ENCODE results near the gene VWF.

DNA sequence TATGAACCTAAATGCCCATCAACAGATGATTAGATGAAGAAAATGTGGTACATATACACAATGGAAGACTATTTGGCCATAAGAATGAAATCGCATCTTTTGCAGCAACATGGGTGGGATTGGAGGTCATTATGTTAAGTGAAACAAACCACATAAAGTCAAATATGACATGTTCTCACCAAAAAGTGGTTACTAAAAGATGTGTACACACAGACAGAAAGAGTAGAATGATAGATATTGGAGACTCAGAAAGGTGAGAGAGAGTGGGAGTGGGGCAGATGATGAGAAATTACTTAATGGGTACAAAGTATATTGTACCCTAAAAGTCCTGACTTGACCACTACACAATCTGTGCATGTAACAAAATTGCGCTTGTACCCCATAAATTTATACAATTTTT lies 19.6 kb downstream of the VWF start:
- TF ChIP-seq POLR2A (IDR thresholded peaks at IDR 0.05; ENCODE audit: low read depth, low read length) (no peak), POLR2AphosphoS5 (IDR thresholded peaks at IDR 0.05; ENCODE audit: insufficient read depth, low read depth, low read length) (no peak), JUN (IDR thresholded peaks at IDR 0.05; ENCODE audit: borderline replicate concordance, insufficient read depth, insufficient read length, low read depth) (no peak), MYC (IDR thresholded peaks at IDR 0.05; ENCODE audit: low read depth, low read length) (no peak), EZH2 (IDR thresholded peaks at IDR 0.05; ENCODE audit: borderline replicate concordance, low read depth, low read length, severe bottlenecking) (no peak)
- TF ChIP-seq, protein P1, sequence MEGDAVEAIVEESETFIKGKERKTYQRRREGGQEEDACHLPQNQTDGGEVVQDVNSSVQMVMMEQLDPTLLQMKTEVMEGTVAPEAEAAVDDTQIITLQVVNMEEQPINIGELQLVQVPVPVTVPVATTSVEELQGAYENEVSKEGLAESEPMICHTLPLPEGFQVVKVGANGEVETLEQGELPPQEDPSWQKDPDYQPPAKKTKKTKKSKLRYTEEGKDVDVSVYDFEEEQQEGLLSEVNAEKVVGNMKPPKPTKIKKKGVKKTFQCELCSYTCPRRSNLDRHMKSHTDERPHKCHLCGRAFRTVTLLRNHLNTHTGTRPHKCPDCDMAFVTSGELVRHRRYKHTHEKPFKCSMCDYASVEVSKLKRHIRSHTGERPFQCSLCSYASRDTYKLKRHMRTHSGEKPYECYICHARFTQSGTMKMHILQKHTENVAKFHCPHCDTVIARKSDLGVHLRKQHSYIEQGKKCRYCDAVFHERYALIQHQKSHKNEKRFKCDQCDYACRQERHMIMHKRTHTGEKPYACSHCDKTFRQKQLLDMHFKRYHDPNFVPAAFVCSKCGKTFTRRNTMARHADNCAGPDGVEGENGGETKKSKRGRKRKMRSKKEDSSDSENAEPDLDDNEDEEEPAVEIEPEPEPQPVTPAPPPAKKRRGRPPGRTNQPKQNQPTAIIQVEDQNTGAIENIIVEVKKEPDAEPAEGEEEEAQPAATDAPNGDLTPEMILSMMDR (IDR thresholded peaks at IDR 0.05; ENCODE audit: extremely low read depth in 1 of 2, insufficient read depth in 1 of 2, low read depth in 1 of 2, low read length in 2 of 2): no peak
- TF ChIP-seq, protein P2, sequence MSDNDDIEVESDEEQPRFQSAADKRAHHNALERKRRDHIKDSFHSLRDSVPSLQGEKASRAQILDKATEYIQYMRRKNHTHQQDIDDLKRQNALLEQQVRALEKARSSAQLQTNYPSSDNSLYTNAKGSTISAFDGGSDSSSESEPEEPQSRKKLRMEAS (IDR thresholded peaks at IDR 0.05; ENCODE audit: insufficient read depth, insufficient read length): no peak

Measured in endothelial cell of umbilical vein (primary cell).